ENCODE results near the gene MAP3K6.

Gene MAP3K6

GRCh38 chr1:27353629-27354028 is 13.1 kb downstream of the MAP3K6 start:
- no peak for DNase-seq

GRCh38 chr1:27353166-27353565 is 13.6 kb downstream of the MAP3K6 start:
- DNase-seq = no peak

DNA sequence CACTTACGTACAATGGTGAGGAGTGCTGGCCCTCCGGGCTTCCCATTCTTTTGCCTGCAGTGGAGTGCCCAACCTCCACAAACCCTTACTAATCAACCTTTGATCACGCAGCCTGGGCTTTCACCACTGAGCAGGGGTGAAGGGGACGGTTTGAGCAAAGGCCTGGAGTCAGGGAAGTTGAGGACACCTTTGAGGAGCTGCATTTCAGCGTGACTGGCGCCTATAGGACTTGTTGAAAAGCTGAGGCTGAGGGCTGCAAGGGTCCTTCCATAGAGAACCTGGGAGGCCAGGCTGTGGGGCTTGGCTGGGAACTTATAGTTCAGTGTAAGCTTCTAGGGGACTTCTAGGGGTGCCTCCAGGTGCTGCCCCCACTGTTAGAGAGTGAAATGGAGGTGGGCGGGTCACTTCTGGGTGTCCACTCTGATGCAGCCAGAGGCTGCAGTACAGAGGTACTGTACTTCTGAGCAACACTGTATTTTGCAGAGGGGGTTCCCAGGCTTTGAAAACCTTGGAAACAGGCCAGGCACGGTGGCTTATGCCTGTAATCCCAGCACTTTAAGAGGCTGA is 15.1 kb downstream of the MAP3K6 start:
- no peak for DNase-seq

DNA sequence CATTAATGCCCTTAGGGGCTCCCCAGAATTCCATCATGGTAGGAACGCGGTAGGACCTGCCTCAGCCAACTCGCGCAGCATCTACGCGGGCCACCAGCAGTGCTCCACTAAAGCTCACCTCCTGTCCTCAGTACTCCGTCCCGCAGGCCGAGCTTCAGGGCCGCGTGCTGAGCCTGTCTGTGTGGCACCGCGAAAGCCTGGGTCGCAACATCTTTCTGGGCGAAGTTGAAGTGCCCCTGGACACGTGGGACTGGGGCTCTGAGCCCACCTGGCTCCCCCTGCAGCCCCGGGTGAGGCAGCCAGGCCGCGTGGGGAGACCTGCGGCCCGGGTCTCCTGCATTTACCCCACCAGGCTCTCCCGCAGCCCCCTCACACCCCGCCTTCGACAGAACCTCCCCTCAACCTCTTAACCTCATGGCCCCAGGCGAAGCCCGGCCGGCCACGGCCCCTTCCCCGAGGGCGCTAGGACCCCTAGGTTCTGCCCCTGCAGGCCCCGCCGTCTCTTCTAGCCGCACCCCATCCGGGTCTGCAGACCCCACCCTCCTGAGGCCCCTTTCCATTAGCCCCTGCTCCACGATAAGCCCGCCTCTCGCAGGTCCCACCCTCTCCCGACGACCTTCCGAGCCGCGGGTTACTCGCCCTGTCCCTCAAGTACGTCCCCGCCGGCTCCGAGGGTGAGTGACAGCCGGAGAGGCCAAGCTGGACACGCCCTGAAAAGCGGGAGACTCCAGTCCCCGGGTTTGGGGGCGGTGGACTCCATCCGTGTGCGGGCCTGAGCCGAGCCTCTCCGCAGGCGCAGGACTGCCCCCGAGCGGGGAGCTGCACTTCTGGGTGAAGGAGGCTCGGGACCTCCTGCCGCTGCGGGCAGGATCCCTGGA is 15.9 kb downstream of the MAP3K6 start:
- DNase-seq = no peak

- DNase-seq = peak; percentile 39
Measured at GRCh38 chr1:27349784-27350662, 16.7 kb downstream of the MAP3K6 start.

GRCh38 chr1:27348861-27349783 is 17.6 kb downstream of the MAP3K6 start:
- peak; percentile 40 for DNase-seq

GRCh38 chr1:27346991-27347624 is 19.7 kb downstream of the MAP3K6 start:
- no peak for DNase-seq

DNA sequence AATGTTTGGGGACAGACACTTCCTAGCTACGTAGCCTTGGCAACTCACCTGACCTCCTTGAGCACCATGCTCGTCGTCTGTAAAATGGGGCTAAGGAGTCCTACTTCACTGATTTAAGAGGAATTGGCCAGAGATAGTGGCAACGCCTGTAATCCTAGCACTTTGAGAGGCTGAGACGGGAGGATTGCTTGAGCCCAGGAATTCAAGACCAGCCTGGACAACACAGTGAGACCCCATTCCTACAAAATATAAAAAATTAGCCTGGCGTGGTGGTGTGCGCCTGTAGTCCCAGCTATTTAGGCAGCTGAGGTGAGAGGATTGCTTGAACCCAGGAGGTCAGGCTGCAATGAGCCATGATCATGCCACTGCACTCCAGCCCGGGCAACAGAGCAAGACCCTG is 20.4 kb downstream of the MAP3K6 start:
- no peak for DNase-seq

DNA sequence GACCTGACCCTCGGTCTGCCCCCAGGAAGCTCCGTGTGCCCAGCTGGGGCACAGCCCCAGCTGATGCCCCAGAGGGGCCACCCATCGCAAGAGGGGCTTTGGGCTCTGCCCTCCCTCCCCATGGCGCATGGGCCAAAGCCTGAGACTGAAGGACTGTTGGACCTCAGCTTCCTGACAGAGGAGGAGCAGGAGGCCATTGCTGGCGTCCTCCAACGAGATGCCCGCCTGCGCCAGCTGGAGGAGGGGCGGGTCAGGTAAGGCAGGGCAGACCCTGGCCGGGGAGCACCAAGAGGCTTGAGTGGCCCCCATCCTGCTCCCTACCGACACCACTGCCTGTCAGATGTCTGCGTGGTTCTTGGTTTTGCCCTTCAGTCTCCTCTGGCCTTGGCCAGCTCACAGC is 21.5 kb downstream of the MAP3K6 start:
- no peak for DNase-seq

- DNase-seq = no peak
Measured at GRCh38 chr1:27343639-27344025, 23.1 kb downstream of the MAP3K6 start.

DNA sequence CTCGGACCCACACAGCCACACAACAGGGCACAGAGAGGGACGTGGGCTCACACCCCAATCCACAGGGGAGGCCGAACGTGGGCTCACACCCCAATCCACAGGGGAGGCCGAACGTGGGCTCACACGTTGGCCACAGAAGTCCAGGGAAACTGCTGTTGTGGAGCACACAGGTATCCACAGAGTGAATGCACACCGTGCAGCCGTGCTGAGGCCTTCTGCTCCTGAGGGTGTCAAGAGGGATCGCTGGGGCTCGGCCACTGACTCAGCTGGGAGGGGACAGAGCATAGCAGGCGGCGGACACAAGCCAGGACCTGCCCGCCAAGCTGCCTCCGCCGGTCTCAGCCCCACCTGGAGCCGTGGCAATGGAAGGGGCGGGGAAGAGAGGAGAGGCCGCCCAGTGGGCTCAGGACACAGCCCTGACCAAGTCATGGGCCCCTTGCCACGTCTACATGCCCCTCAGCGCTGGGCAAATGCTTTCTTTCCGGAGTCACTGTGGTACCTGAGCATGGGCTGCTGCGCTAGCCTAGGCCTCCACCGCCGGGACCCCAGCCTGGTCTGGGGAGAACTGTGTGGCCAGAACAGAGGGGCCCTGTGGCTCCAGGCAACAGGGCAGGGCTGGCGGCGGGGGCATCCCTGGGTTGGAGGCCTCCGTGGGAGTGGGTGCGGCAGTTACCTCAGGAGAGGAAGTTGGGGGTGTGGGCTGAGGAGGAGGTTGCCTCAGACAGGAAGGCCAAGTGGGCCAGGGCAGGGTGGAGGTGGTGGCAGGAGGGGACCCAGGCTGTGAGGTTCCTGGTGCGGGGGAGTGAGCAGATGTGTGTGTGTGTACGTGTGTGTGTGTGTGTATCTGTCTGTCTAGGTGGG is 23.8 kb downstream of the MAP3K6 start:
- DNase-seq = peak; percentile 65

- DNase-seq = peak; percentile 62
Measured at GRCh38 chr1:27342391-27342777, 24.4 kb downstream of the MAP3K6 start.

DNA sequence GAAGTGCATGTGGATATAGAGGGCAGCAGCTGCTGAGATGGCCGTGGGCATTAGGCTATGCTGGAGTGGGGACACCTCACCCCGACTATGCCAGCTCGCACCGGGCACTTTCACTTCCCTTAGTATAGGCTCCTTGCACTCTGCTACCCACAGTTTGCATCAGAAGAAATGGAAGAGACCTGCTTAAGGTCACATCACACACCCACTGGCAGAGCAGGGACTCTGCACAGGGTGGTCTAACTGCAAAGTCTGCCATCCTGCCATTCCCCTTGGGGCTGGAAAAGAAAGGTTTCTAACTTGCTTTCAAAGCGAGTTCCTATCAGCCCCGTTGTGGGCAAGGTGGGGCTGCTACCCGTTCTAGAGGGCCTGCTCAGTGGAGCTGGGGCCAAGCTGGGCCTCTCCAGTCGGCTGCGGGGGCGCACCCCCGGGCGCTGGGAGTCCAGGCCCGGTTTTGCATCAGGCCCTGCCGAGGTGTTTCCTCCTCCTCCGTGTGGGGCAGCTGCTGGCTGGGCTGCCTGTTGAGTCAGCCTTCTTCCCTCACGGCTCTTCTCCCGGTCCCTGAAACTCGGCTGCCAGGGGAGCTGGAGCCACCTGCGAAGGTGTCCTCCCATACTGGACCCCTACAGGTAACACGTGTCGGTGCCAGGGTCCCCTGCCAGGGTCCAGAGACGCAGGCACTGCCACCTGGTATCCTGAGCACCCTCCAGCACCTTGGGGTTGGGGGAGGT is 25.1 kb downstream of the MAP3K6 start, which contains the start of gene SYTL1:
Gene SYTL1 (plus strand): TSS at position 498 of the 728 bp plus-strand sequence. CDS start 3,313 bp downstream, outside the sequence.
- peak; percentile 74 for DNase-seq

- DNase-seq = no peak
Measured at GRCh38 chr1:27339213-27339612, 27.5 kb downstream of the MAP3K6 start.

DNA sequence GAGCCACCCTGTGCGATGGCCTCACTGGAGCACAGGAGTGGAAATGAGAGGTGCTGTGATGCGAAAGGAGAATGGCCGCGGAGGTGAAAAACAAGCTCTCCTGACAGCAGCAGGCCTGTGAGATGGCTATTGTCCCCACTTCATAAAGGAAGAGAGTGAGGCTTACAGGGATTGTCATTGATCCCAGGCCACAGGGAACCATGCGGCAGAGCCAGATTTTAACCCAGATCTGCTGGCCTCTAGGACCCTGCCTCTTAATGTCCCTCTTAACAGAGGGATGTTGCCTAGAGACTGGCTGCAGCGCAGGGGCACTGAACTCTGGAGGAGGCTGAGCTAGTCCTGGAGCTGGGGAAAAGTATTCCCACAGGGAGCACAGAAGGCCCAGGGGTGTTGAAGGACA is 28.0 kb downstream of the MAP3K6 start:
- no peak for DNase-seq

DNA sequence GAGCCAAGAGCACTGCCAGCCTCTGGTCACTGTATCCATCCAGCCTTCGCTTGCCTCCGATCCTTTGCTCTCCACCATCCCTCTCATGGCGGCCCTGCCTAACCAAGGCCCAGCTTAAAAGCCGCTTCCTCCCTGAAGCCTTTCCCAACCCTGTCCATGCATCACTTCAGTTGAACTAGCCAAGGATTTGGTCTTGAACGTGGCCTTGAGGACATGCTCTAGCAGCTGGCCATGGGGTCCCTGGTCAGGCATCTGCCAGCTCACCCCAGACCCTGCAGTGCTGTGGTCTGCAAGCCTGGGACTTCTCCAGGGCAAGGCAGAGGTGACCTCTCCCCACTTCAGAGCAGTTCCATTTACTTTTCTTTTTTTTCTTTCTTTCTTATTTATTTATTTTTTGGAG is 30.0 kb downstream of the MAP3K6 start:
- no peak for DNase-seq

DNA sequence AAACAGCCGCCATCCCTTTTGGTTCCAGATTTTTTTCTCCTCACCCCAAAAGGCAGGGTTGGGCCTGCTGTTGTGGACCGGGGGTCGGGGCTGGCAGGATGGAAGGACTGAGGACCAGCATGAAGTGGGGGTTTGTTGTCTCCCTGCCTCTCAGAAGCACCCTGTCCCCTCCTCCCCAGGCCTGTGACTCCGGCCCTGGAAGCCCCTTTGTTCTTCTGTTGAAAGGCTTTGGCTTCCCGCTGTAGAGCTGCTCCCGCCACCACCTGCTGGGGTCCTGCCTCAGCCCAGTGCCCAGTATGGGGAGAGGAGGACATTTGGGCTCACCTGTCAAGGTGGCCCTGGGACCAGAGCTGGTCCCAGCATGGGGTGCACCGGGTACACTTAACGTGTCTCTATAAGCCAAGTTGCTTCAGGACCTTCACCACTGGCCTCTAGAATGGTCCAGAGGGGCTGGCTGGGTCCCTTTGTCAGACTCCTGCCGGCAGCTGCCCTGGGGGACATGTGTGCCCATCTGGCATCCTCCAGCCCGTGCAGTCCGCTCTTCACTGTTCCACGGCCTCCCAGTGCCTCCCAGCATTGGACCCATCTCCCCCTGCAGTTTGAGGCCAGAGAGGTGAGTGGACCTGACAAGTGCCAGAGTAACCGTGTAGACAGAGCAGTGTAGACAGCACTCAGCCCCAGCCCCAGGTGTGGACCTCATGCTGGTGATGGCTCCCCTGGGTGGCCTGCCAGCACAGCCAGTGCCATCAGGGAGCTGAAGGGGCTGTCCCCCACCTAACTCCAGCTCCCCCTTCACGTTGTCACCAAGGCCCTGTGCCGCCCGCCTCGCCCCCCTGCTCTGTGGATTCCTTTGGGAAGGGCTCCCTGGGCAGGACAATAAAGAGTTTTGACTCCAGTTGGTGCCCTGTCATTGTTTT is 31.0 kb downstream of the MAP3K6 start:
- no peak for DNase-seq

- DNase-seq = no peak
Measured at GRCh38 chr1:27333717-27334279, 33.0 kb downstream of the MAP3K6 start.

Data from activated CD4-positive, alpha-beta T cell treated with anti-CD3 and anti-CD28 coated beads for 48 hours (primary cell).